ENCODE data around the gene YBEY.

The YBEY gene

DNA sequence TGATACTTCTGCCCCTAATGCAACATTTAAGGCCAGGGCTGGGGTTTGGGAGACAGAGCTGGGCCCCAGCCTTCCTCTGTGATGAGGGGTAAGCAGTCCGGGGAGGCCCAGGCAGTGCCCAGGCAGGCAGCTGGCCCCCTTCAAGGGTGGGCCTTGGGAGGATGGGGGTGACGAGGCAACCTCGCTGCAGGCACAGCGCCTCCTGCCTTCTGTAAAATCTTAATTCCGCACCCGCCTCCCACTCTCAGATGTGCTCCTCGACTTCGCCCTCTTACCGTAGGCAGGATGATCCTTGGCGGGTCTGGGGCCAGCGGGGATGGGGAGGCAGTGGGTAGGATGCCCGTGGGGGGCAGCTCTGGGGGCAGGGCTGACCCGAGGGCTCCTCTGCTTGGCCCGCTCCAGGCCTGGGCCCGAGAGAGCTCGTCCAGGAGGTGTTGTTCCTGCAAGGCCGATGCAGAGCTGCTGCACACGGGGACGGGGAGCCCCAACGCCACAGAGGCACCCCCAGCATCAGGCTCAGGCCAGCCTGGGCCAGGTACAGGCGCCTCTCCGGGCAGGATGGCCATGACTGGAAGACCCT lies 28.4 kb downstream of the YBEY start:
- H3K9ac ChIP-seq (ENCODE audit: low read length): no peak overlapping the region
- no peaks in the 10 kb centered on the region for H3F3A ChIP-seq (ENCODE audit: insufficient read depth)
- H3K27ac ChIP-seq (ENCODE audit: low read depth, low read length): no peak overlapping the region
- no peaks in the 10 kb centered on the region for H4K20me1 ChIP-seq (ENCODE audit: low read depth, low read length)
- H3K4me2 ChIP-seq (ENCODE audit: low read depth, low read length, poor library complexity, severe bottlenecking): no peak overlapping the region
- no peak overlapping the region for H3K4me3 ChIP-seq (ENCODE audit: insufficient read depth, low read length, poor library complexity, severe bottlenecking)
- H3K79me2 ChIP-seq (ENCODE audit: insufficient read depth, low read length): no peaks in the 10 kb centered on the region; the same call in 1 of the 2 replicates
- H3K27me3 ChIP-seq (ENCODE audit: low read length): no peaks in the 10 kb centered on the region
- no peak overlapping the region for H2AFZ ChIP-seq (ENCODE audit: low read depth, low read length, severe bottlenecking)
- no peak for TF ChIP-seq EZH2phosphoT487 (conservative IDR thresholded peaks at IDR 0.05; ENCODE audit: low read length)
- TF ChIP-seq, protein P1, sequence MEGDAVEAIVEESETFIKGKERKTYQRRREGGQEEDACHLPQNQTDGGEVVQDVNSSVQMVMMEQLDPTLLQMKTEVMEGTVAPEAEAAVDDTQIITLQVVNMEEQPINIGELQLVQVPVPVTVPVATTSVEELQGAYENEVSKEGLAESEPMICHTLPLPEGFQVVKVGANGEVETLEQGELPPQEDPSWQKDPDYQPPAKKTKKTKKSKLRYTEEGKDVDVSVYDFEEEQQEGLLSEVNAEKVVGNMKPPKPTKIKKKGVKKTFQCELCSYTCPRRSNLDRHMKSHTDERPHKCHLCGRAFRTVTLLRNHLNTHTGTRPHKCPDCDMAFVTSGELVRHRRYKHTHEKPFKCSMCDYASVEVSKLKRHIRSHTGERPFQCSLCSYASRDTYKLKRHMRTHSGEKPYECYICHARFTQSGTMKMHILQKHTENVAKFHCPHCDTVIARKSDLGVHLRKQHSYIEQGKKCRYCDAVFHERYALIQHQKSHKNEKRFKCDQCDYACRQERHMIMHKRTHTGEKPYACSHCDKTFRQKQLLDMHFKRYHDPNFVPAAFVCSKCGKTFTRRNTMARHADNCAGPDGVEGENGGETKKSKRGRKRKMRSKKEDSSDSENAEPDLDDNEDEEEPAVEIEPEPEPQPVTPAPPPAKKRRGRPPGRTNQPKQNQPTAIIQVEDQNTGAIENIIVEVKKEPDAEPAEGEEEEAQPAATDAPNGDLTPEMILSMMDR (IDR thresholded peaks at IDR 0.05; ENCODE audit: insufficient read depth, low read length, poor library complexity, severe bottlenecking): no peak
- no peaks in the 10 kb centered on the region for H3K9me2 ChIP-seq (replicated peaks; ENCODE audit: insufficient read depth, low read length)
- no peaks in the 10 kb centered on the region for H3K9me3 ChIP-seq (ENCODE audit: insufficient read depth, low read length)
- no peaks in the 10 kb centered on the region for H3K36me3 ChIP-seq (ENCODE audit: low read length)

- Histone ChIP-seq H3F3A (ENCODE audit: insufficient read depth) (peaks cover 12% of the 10 kb centered on the region), H3K9me2 (replicated peaks; ENCODE audit: insufficient read depth, low read length) (no peaks in the 10 kb centered on the region), H3K36me3 (ENCODE audit: low read length) (no peaks in the 10 kb centered on the region), H3K79me2 (ENCODE audit: insufficient read depth, low read length) (peaks cover 20% of the 10 kb centered on the region), H3K27me3 (ENCODE audit: low read length) (no peaks in the 10 kb centered on the region), H3K4me3 (ENCODE audit: insufficient read depth, low read length, poor library complexity, severe bottlenecking) (no peak overlapping the region), H3K9me3 (ENCODE audit: insufficient read depth, low read length) (no peaks in the 10 kb centered on the region), H3K4me2 (ENCODE audit: low read depth, low read length, poor library complexity, severe bottlenecking) (no peak overlapping the region), H3K27ac (ENCODE audit: low read depth, low read length) (no peak overlapping the region), H4K20me1 (ENCODE audit: low read depth, low read length) (peaks cover 6% of the 10 kb centered on the region; the same call in 1 of the 2 replicates), H2AFZ (ENCODE audit: low read depth, low read length, severe bottlenecking) (no peak overlapping the region), H3K9ac (ENCODE audit: low read length) (no peak overlapping the region)
- TF ChIP-seq, protein P1 (IDR thresholded peaks at IDR 0.05; ENCODE audit: insufficient read depth, low read length, poor library complexity, severe bottlenecking): no peak
- TF ChIP-seq EZH2phosphoT487 (conservative IDR thresholded peaks at IDR 0.05; ENCODE audit: low read length): no peak
Observed at GRCh38 chr21:46316708-46317324, 30.7 kb downstream of the YBEY start.

DNA sequence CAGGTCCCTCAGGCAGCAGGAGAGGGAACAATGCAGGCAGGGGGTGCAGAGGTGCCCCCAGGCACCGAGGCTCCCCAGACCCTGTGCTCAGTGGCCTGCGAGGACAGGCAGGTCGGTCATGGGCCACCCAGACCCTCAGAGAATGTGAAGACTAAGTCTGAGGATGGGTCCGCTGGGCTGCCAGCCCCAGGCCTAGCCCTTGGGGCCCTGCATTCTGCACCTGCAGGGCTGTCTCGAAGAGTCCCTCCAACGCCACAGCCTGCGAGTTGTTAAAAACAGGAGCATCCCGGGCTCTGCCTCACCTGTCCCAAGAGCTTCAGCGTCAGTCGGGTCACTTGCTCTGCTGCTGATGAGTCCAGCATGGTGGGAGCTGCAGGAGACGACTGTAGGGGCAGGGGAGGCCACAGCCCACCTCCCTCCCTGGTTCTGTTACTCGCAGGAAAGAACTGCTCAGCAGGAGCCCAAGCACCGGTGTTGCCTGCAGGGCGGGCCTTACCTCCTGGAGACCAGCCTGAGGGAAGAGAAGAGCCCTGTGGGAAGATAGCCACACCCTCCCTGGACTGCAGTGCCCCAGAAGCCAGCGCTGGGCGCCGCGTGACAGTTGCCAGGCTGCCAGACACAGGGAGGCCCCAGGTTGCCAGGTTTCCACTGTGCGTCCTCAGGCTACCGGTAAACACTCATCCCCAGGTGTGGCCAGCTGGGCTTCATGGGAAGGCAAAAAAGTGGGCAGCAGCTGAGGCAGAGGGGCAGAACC lies 31.7 kb downstream of the YBEY start:
- H3K9ac ChIP-seq (ENCODE audit: low read length): no peak overlapping the region
- peaks cover 20% of the 10 kb centered on the region for H3F3A ChIP-seq (ENCODE audit: insufficient read depth)
- H3K27me3 ChIP-seq (ENCODE audit: low read length): no peaks in the 10 kb centered on the region
- H3K4me2 ChIP-seq (ENCODE audit: low read depth, low read length, poor library complexity, severe bottlenecking): no peak overlapping the region
- H4K20me1 ChIP-seq (ENCODE audit: low read depth, low read length): peaks cover 12% of the 10 kb centered on the region; the same call in 1 of the 2 replicates
- H3K4me3 ChIP-seq (ENCODE audit: insufficient read depth, low read length, poor library complexity, severe bottlenecking): no peak overlapping the region
- peaks cover 6% of the 10 kb centered on the region for H3K36me3 ChIP-seq (ENCODE audit: low read length)
- H2AFZ ChIP-seq (ENCODE audit: low read depth, low read length, severe bottlenecking): no peak overlapping the region
- no peaks in the 10 kb centered on the region for H3K9me3 ChIP-seq (ENCODE audit: insufficient read depth, low read length)
- TF ChIP-seq, protein P1 (IDR thresholded peaks at IDR 0.05; ENCODE audit: insufficient read depth, low read length, poor library complexity, severe bottlenecking): no peak
- TF ChIP-seq EZH2phosphoT487 (conservative IDR thresholded peaks at IDR 0.05; ENCODE audit: low read length): no peak
- no peaks in the 10 kb centered on the region for H3K9me2 ChIP-seq (replicated peaks; ENCODE audit: insufficient read depth, low read length)
- peaks cover 31% of the 10 kb centered on the region for H3K79me2 ChIP-seq (ENCODE audit: insufficient read depth, low read length)
- H3K27ac ChIP-seq (ENCODE audit: low read depth, low read length): no peak overlapping the region
